Measurements from ENCODE around the gene SCML1. TPM values are rescaled to one million over a fixed set of nuclear protein-coding genes. Genes with fewer than 3 reads are reported as not detected.
A peak's percentile ranks its signal among the peaks of the same experiment; 100 is the strongest.

SCML1 gene
- total and polyA plus RNA-seq, 9 of the 15 experiments (the other 6 are each of a cell fraction or from before 2014, with no cell fraction given), result 0.01 to 0.04 (median 0.04) TPM; not detected in 6

GRCh38 chrX:17687648-17688047 lies 49.6 kb upstream of the SCML1 start (continued):
- TF ChIP-seq BHLHE40 (IDR thresholded peaks at IDR 0.05; ENCODE audit: low read length) (no peak), EZH2 (IDR thresholded peaks at IDR 0.05; ENCODE audit: borderline replicate concordance, low read depth, low read length) (no peak), RREB1 (CRISPR knock-in tag; IDR thresholded peaks at IDR 0.05) (no peak), FIP1L1 (IDR thresholded peaks at IDR 0.05; ENCODE audit: low read depth, low read length, poor library complexity, severe bottlenecking) (no peak), CAMTA2 (CRISPR knock-in tag; conservative IDR thresholded peaks at IDR 0.05) (no peak)

- Histone ChIP-seq H3K36me3 (ENCODE audit: control insufficient read depth, insufficient read depth, low read length) (no peaks in the 10 kb centered on the region), H3K9me3 (replicated peaks; ENCODE audit: control insufficient read depth, insufficient read depth, low read depth, low read length) (no peaks in the 10 kb centered on the region), H2AFZ (ENCODE audit: low read depth, low read length) (no peak overlapping the region), H4K20me1 (replicated peaks; ENCODE audit: control insufficient read depth, insufficient read depth, low read length) (no peaks in the 10 kb centered on the region), H3K27ac (ENCODE audit: extremely low read depth, low read depth, low read length) (no peak overlapping the region), H3K4me2 (ENCODE audit: insufficient read depth, low read length) (no peak overlapping the region), H3K4me1 (replicated peaks in 1 of 2; ENCODE audit: control insufficient read depth in 2 of 2, insufficient read depth in 2 of 2, low read length in 2 of 2) (no peaks in the 10 kb centered on the region), H3K4me3 (no peak overlapping the region), H3K79me2 (ENCODE audit: control insufficient read depth, insufficient read depth, low read length) (no peaks in the 10 kb centered on the region), H3K27me3 (ENCODE audit: control insufficient read depth in 2 of 2, insufficient read depth in 2 of 2, low read length in 2 of 2) (no peaks in the 10 kb centered on the region), H3K9ac (ENCODE audit: insufficient read depth in 1 of 2, low read depth in 2 of 2, low read length in 2 of 2) (no peak overlapping the region), H3K9me1 (ENCODE audit: control insufficient read depth, insufficient read depth, low read length) (no peaks in the 10 kb centered on the region)
- ATAC-seq, result peak; percentile 79
- peak; percentile 22 to 35 (median 32) for DNase-seq (ENCODE audit: extremely low read depth in 1 of 4, low spot score in 3 of 4)
- ChIA-PET POLR2A (no interaction called here), CTCF (ENCODE audit: low intra/inter-chr PET ratio) (no interaction called here)
- in situ Hi-C loops (cut with MboI), result no loop called here
- no TSS peak for BruUV-seq (replicated peaks)
- 5% methylated on average over 4 of the region's 4 CpGs for WGBS (ENCODE audit: insufficient coverage, low coverage, missing lambda C conversion rate)
- peak; percentile 57 for FAIRE-seq
- intact Hi-C loops (cut with micrococcal nuclease), result loop anchor here (2.0 to 10.0 kb wide), 2 partner anchors 155 to 565 kb away; no protein-coding TSS in a partner anchor
- TF ChIP-seq FOS (IDR thresholded peaks at IDR 0.05; ENCODE audit: extremely low read depth, insufficient read length), result no peak
- TF ChIP-seq MAFK (IDR thresholded peaks at IDR 0.05; ENCODE audit: low read length), result peak; percentile 53; the same call in 1 of the 2 replicates
- no peak for TF ChIP-seq DNMT1 (IDR thresholded peaks at IDR 0.05)
- no peak for TF ChIP-seq MXD1 (CRISPR knock-in tag; IDR thresholded peaks at IDR 0.05; ENCODE audit: borderline replicate concordance, poor library complexity, severe bottlenecking)
- no peak for TF ChIP-seq CHCHD3 (CRISPR knock-in tag; IDR thresholded peaks at IDR 0.05)
- TF ChIP-seq RAD21 (CRISPR knock-in tag; conservative IDR thresholded peaks at IDR 0.05 in 1 of 2, IDR thresholded peaks at IDR 0.05 in 1 of 2), result peak; percentile 49 to 65
- TF ChIP-seq ZNF311 (CRISPR knock-in tag; IDR thresholded peaks at IDR 0.05), result no peak
- peak; percentile 24; the same call in 1 of the 2 replicates for TF ChIP-seq DEAF1 (CRISPR knock-in tag; IDR thresholded peaks at IDR 0.05)
Measured at GRCh38 chrX:17689971-17690409, 47.3 kb upstream of the SCML1 start.

Data from K562 (cell line).